OCI-LY1 (cell line): ENCODE measurements around the gene SIGLEC8.
"Not testable (repeated sequence)": the region's sequence is repeated elsewhere in the genome, so short reads cannot be mapped to it uniquely, and the experiment has no call there.

Experiments used
- CTCF ChIP-seq: fragments of 200-600 bp; sonication (generic), shearing (Covaris generic); IDR thresholded peaks from 2 replicates; pipeline ENCODE4 v1.5.1; 2017; ENCODE audit warnings: mild to moderate bottlenecking, antibody characterized with exemption, low read length, moderate library complexity, mixed read lengths
- EZH2 ChIP-seq: fragments of 200-600 bp; sonication (generic), shearing (Covaris generic); IDR thresholded peaks from 2 replicates; pipeline ENCODE4 v1.8.0; 2017; ENCODE audit warnings: borderline replicate concordance, mixed run types, mild to moderate bottlenecking, antibody characterized with exemption, low read length, moderate library complexity, mixed read lengths

DNA sequence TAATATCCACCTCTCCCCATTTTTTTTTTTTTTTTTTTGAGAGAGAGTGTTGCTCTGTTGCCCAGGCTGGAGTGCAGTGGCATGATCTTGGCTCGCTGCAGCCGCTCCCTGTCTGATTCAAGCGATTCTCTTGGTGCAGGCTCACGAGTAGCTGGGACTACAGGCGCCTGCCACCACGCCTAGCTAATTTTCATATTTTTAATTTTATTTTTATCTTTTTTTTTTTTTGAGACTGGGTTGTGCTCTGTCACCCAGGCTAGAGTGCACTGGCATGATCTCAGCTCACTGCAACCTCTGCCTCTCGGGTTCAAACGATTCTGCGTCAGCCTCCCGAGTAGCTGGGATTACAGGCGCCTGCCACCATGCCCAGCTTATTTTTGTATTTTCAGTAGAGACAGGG is 37.7 kb downstream of the SIGLEC8 start:
- TF ChIP-seq CTCF, EZH2: not testable (repeated sequence)
